ENCODE data around the gene PTPRN2.
"Not testable (repeated sequence)": the region's sequence is repeated elsewhere in the genome, so short reads cannot be mapped to it uniquely, and the experiment has no call there.

The PTPRN2 gene

GRCh38 chr7:158517072-158517471, 70.6 kb downstream of the PTPRN2 start:
- peaks cover 6% of the 10 kb centered on the region for H3K9me3 Mint-ChIP-seq
- peaks cover 9% of the 10 kb centered on the region for H3K27me3 Mint-ChIP-seq
- H3K4me3 Mint-ChIP-seq: no peak overlapping the region
- no peaks in the 10 kb centered on the region for H3K36me3 Mint-ChIP-seq (ENCODE audit: low read depth)
- H3K4me1 Mint-ChIP-seq (ENCODE audit: low read depth): no peaks in the 10 kb centered on the region
- no peak overlapping the region for H3K27ac Mint-ChIP-seq

DNA sequence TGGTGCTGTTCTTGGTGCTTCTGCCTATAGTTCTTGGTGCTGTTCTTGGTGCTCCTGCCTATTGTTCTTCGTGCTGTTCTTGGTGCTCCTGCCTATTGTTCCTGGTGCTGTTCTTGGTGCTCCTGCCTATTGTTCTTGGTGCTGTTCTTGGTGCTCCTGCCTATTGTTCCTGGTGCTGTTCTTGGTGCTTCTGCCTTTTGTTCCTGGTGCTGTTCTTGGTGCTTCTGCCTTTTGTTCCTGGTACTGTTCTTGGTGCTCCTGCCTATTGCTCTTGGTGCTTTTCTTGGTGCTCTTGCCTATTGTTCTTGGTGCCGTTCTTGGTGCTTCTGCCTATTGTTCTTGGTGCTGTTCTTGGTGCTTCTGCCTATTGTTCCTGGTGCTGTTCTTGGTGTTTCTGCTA, 71.1 kb downstream of the PTPRN2 start:
- Mint-ChIP-seq H3K4me3 (no peak overlapping the region), H3K4me1 (ENCODE audit: low read depth) (no peaks in the 10 kb centered on the region), H3K27me3 (peaks cover 9% of the 10 kb centered on the region), H3K36me3 (ENCODE audit: low read depth) (no peaks in the 10 kb centered on the region), H3K27ac (no peak overlapping the region), H3K9me3 (peaks cover 11% of the 10 kb centered on the region)

- Mint-ChIP-seq H3K27me3 (peaks cover 9% of the 10 kb centered on the region), H3K9me3 (peaks cover 28% of the 10 kb centered on the region), H3K36me3 (ENCODE audit: low read depth) (no peaks in the 10 kb centered on the region), H3K27ac (no peak overlapping the region), H3K4me3 (no peak overlapping the region), H3K4me1 (ENCODE audit: low read depth) (no peaks in the 10 kb centered on the region)
Observed at GRCh38 chr7:158512869-158513268, 74.8 kb downstream of the PTPRN2 start.

GRCh38 chr7:158512042-158512441, 75.6 kb downstream of the PTPRN2 start:
- Mint-ChIP-seq H3K4me1 (ENCODE audit: low read depth) (no peaks in the 10 kb centered on the region), H3K27me3 (peaks cover 9% of the 10 kb centered on the region), H3K9me3 (peaks cover 30% of the 10 kb centered on the region), H3K36me3 (ENCODE audit: low read depth) (no peaks in the 10 kb centered on the region), H3K4me3 (no peak overlapping the region), H3K27ac (no peak overlapping the region)

- Mint-ChIP-seq H3K9me3 (peaks cover 30% of the 10 kb centered on the region), H3K36me3 (ENCODE audit: low read depth) (no peaks in the 10 kb centered on the region), H3K4me3 (no peak overlapping the region), H3K4me1 (ENCODE audit: low read depth) (no peaks in the 10 kb centered on the region), H3K27ac (no peak overlapping the region), H3K27me3 (peaks cover 7% of the 10 kb centered on the region)
Observed at GRCh38 chr7:158508802-158509385, 78.7 kb downstream of the PTPRN2 start.

- not testable (repeated sequence) for H3K27ac Mint-ChIP-seq; H3K36me3 Mint-ChIP-seq (ENCODE audit: low read depth); H3K4me1 Mint-ChIP-seq (ENCODE audit: low read depth); H3K4me3 Mint-ChIP-seq; H3K27me3 Mint-ChIP-seq
- H3K9me3 Mint-ChIP-seq: peaks cover 30% of the 10 kb centered on the region
Observed at GRCh38 chr7:158508321-158508720, 79.3 kb downstream of the PTPRN2 start.

- H3K4me1 Mint-ChIP-seq (ENCODE audit: low read depth): no peaks in the 10 kb centered on the region
- H3K27ac Mint-ChIP-seq: no peak overlapping the region
- H3K9me3 Mint-ChIP-seq: peaks cover 30% of the 10 kb centered on the region
Observed at GRCh38 chr7:158507917-158508316, 79.7 kb downstream of the PTPRN2 start.

DNA sequence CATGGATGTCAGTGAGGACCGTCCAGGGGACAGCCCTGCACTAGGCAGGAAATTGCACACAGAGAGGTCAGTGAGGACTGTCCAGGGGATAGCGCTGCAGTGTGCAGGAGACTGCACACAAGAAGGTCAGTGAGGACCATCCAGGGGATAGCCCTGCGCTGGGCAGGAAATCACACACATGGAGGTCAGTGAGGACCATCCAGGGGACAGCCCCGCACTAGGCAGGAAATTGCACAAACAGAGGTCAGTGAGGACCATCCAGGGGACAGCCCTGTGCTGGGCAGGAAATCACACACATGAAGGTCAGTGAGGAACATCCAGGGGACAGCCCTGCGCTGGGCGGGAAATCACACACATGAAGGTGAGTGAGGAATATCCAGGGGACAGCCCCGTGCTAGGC, 80.4 kb downstream of the PTPRN2 start:
- H3K27me3 Mint-ChIP-seq; H3K36me3 Mint-ChIP-seq (ENCODE audit: low read depth); H3K4me3 Mint-ChIP-seq; H3K4me1 Mint-ChIP-seq (ENCODE audit: low read depth); H3K27ac Mint-ChIP-seq: not testable (repeated sequence)
- H3K9me3 Mint-ChIP-seq: peaks cover 26% of the 10 kb centered on the region

More at GRCh38 chr7:158507917-158508316, 79.7 kb downstream of the PTPRN2 start:
- H3K36me3 Mint-ChIP-seq (ENCODE audit: low read depth): no peaks in the 10 kb centered on the region
- peaks cover 7% of the 10 kb centered on the region for H3K27me3 Mint-ChIP-seq
- H3K4me3 Mint-ChIP-seq: no peak overlapping the region

GRCh38 chr7:158506626-158507025, 81.0 kb downstream of the PTPRN2 start:
- peaks cover 20% of the 10 kb centered on the region for H3K9me3 Mint-ChIP-seq

GRCh38 chr7:158505683-158506082, 81.9 kb downstream of the PTPRN2 start:
- peaks cover 12% of the 10 kb centered on the region for H3K27me3 Mint-ChIP-seq
- H3K4me1 Mint-ChIP-seq (ENCODE audit: low read depth): no peaks in the 10 kb centered on the region
- no peaks in the 10 kb centered on the region for H3K36me3 Mint-ChIP-seq (ENCODE audit: low read depth)
- no peak overlapping the region for H3K4me3 Mint-ChIP-seq
- peaks cover 14% of the 10 kb centered on the region for H3K9me3 Mint-ChIP-seq
- no peak overlapping the region for H3K27ac Mint-ChIP-seq

More at GRCh38 chr7:158506626-158507025, 81.0 kb downstream of the PTPRN2 start:
- H3K27me3 Mint-ChIP-seq: peaks cover 11% of the 10 kb centered on the region
- no peak overlapping the region for H3K4me3 Mint-ChIP-seq
- no peak overlapping the region for H3K27ac Mint-ChIP-seq
- no peaks in the 10 kb centered on the region for H3K36me3 Mint-ChIP-seq (ENCODE audit: low read depth)
- no peaks in the 10 kb centered on the region for H3K4me1 Mint-ChIP-seq (ENCODE audit: low read depth)

- H3K4me1 Mint-ChIP-seq (ENCODE audit: low read depth): no peaks in the 10 kb centered on the region
- no peak overlapping the region for H3K4me3 Mint-ChIP-seq
- peaks cover 12% of the 10 kb centered on the region for H3K27me3 Mint-ChIP-seq
- no peak overlapping the region for H3K27ac Mint-ChIP-seq
- no peaks in the 10 kb centered on the region for H3K36me3 Mint-ChIP-seq (ENCODE audit: low read depth)
- H3K9me3 Mint-ChIP-seq: no peaks in the 10 kb centered on the region
Observed at GRCh38 chr7:158502068-158502750, 85.4 kb downstream of the PTPRN2 start.

GRCh38 chr7:158501393-158502067, 86.1 kb downstream of the PTPRN2 start:
- H3K4me3 Mint-ChIP-seq: no peak overlapping the region
- peaks cover 12% of the 10 kb centered on the region for H3K27me3 Mint-ChIP-seq
- H3K36me3 Mint-ChIP-seq (ENCODE audit: low read depth): no peaks in the 10 kb centered on the region
- H3K9me3 Mint-ChIP-seq: no peaks in the 10 kb centered on the region
- no peak overlapping the region for H3K27ac Mint-ChIP-seq
- no peaks in the 10 kb centered on the region for H3K4me1 Mint-ChIP-seq (ENCODE audit: low read depth)

DNA sequence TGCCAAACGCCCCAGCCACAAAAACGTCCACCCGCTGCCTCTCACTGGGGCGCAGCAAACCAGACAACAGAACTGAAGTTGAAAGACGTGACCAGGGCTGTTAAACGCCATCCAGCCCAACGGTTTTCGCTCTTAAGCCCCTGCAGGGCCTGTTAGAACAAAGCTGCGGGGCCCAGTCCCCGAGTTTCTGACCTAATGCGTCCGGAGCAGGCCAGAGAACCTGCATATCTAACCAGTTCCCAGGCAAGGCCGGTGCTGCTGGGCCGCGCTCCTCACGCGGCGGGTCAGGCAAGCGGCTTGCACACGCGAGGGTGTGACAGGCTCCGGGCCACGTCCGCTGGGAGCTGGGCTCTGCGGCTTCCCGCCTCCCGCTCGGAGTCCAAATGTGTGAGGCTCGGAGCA, 87.0 kb downstream of the PTPRN2 start:
- H3K9me3 Mint-ChIP-seq: no peaks in the 10 kb centered on the region
- H3K27ac Mint-ChIP-seq: no peak overlapping the region
- H3K4me1 Mint-ChIP-seq (ENCODE audit: low read depth): no peaks in the 10 kb centered on the region
- H3K27me3 Mint-ChIP-seq: peaks cover 12% of the 10 kb centered on the region
- H3K4me3 Mint-ChIP-seq: no peak overlapping the region
- no peaks in the 10 kb centered on the region for H3K36me3 Mint-ChIP-seq (ENCODE audit: low read depth)

GRCh38 chr7:158499082-158499455, 88.6 kb downstream of the PTPRN2 start:
- Mint-ChIP-seq H3K4me3 (no peak overlapping the region), H3K27me3 (peaks cover 5% of the 10 kb centered on the region), H3K9me3 (no peaks in the 10 kb centered on the region), H3K4me1 (ENCODE audit: low read depth) (no peaks in the 10 kb centered on the region), H3K27ac (no peak overlapping the region), H3K36me3 (ENCODE audit: low read depth) (no peaks in the 10 kb centered on the region)

DNA sequence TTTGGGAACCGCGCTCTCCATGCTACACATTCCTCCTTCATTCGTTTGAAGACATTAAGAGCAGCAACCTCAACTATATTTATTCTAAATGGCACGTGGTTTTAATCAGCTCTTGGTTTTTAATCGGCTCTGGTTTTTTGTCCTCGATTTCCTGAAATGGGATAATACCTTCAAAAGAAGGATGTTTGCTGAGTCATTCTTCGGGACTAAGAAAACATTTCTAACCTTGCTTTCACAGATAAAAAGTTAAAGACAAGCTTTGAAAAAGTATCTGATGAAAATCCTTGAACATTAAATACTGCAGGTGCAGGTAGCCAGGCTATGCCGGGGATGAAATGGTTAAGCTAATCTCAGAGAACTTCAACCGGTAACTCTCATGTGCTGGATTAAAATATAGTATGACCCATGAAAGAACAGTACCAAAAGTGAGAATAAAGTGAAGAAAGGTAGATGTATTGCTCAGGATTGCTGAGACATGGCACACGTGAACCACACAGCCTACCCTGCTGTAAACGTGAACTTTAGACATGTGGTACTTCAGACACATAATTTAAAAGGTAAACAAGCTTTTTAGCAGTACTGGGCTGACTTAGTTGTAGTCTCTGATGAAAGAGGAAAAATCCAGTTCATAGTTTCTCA, 89.1 kb downstream of the PTPRN2 start:
- Mint-ChIP-seq H3K27me3 (peaks cover 5% of the 10 kb centered on the region), H3K4me1 (ENCODE audit: low read depth) (no peaks in the 10 kb centered on the region), H3K9me3 (no peaks in the 10 kb centered on the region), H3K27ac (no peak overlapping the region), H3K4me3 (no peak overlapping the region), H3K36me3 (ENCODE audit: low read depth) (no peaks in the 10 kb centered on the region)
